ENCODE results near the gene FAM234A. TPM values are rescaled to one million over a fixed set of nuclear protein-coding genes. Genes with fewer than 3 reads are reported as not detected.

The FAM234A gene
- total RNA-seq, 2 experiments from 2014 or later: 10.9 to 26.8 TPM

DNA sequence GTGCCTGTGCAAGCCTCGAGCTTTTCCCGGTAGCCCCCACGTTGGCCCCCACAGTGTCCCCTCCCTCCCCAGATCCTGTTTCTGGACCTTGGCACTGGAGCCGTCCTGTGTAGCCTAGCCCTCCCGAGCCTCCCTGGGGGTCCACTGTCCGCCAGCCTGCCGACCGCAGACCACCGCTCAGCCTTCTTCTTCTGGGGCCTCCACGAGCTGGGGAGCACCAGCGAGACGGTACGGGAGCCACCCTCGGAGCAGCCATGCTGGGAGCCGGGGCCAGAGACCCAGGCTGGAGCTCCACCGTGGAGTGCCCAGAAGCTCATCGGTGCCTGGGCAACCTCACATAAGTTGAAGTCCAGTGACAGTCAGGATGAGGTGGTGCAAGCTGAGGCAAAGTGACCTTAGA is 29.3 kb downstream of the FAM234A start:
- Histone ChIP-seq H2AFZ (ENCODE audit: low read length) (no peak overlapping the region), H3K9me2 (ENCODE audit: insufficient read depth, low read length) (no peaks in the 10 kb centered on the region), H4K20me1 (ENCODE audit: insufficient read depth, low read length) (no peaks in the 10 kb centered on the region), H3K27ac (ENCODE audit: low read depth, low read length, poor library complexity, severe bottlenecking) (no peak overlapping the region), H3K4me3 (ENCODE audit: low read depth, low read length, poor library complexity, severe bottlenecking) (no peak overlapping the region), H3K36me3 (ENCODE audit: insufficient read depth, low read length) (no peaks in the 10 kb centered on the region), H3K4me1 (ENCODE audit: insufficient read depth, low read length, poor library complexity, severe bottlenecking) (no peaks in the 10 kb centered on the region), H3K9me3 (ENCODE audit: low read length) (no peaks in the 10 kb centered on the region), H3K4me2 (ENCODE audit: low read length) (no peak overlapping the region), H3K79me2 (ENCODE audit: insufficient read depth, low read depth, low read length) (no peaks in the 10 kb centered on the region)
- intact Hi-C loops (cut with micrococcal nuclease; ENCODE audit: unreplicated experiment): no loop called here
- ChIA-PET POLR2A (no interaction called here), CTCF (ENCODE audit: unreplicated experiment) (interaction anchor here (0.5 kb wide), 1 partner anchor 29 kb away, joined by 3 read pairs; no protein-coding TSS in a partner anchor)
- BruUV-seq (replicated peaks): no TSS peak
- TF ChIP-seq, protein P1, sequence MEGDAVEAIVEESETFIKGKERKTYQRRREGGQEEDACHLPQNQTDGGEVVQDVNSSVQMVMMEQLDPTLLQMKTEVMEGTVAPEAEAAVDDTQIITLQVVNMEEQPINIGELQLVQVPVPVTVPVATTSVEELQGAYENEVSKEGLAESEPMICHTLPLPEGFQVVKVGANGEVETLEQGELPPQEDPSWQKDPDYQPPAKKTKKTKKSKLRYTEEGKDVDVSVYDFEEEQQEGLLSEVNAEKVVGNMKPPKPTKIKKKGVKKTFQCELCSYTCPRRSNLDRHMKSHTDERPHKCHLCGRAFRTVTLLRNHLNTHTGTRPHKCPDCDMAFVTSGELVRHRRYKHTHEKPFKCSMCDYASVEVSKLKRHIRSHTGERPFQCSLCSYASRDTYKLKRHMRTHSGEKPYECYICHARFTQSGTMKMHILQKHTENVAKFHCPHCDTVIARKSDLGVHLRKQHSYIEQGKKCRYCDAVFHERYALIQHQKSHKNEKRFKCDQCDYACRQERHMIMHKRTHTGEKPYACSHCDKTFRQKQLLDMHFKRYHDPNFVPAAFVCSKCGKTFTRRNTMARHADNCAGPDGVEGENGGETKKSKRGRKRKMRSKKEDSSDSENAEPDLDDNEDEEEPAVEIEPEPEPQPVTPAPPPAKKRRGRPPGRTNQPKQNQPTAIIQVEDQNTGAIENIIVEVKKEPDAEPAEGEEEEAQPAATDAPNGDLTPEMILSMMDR (conservative IDR thresholded peaks at IDR 0.05; ENCODE audit: low read length): no peak
- TF ChIP-seq EZH2phosphoT487 (IDR thresholded peaks at IDR 0.05; ENCODE audit: borderline replicate concordance, low read depth, low read length): no peak
- DNase-seq (ENCODE audit: low spot score): no peak

DNA sequence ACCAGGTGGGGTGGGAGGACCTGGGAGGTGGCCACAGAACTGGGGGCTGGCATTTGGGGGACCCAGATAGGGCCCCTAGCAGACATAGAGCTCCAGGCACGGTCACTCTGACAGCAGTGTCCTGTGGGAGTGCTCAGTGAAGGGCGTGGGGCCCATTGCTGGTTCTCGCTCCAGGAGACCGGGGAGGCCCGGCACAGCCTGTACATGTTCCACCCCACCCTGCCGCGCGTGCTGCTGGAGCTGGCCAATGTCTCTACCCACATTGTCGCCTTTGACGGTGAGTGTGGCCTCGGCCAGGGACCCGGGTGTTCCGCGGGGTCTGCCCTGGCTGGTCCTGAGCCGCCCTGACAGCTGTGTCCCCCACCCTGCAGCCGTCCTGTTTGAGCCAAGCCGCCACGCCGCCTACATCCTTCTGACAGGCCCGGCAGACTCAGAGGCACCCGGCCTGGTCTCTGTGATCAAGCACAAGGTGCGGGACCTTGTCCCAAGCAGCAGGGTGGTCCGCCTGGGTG is 29.9 kb downstream of the FAM234A start:
- no peaks in the 10 kb centered on the region for H3K9me3 ChIP-seq (ENCODE audit: low read length)
- H2AFZ ChIP-seq (ENCODE audit: low read length): no peak overlapping the region
- H4K20me1 ChIP-seq (ENCODE audit: insufficient read depth, low read length): no peaks in the 10 kb centered on the region
- no peaks in the 10 kb centered on the region for H3K36me3 ChIP-seq (ENCODE audit: insufficient read depth, low read length)
- no peaks in the 10 kb centered on the region for H3K79me2 ChIP-seq (ENCODE audit: insufficient read depth, low read depth, low read length)
- H3K4me1 ChIP-seq (ENCODE audit: insufficient read depth, low read length, poor library complexity, severe bottlenecking): no peaks in the 10 kb centered on the region
- H3K27ac ChIP-seq (ENCODE audit: low read depth, low read length, poor library complexity, severe bottlenecking): no peak overlapping the region
- intact Hi-C loops (cut with micrococcal nuclease; ENCODE audit: unreplicated experiment): no loop called here
- CTCF ChIA-PET (ENCODE audit: unreplicated experiment): no interaction called here
- H3K4me3 ChIP-seq (ENCODE audit: low read depth, low read length, poor library complexity, severe bottlenecking): no peak overlapping the region
- no TSS peak for BruUV-seq (replicated peaks)
- DNase-seq (ENCODE audit: low spot score): no peak
- POLR2A ChIA-PET: no interaction called here
- TF ChIP-seq EZH2phosphoT487 (IDR thresholded peaks at IDR 0.05; ENCODE audit: borderline replicate concordance, low read depth, low read length): no peak
- TF ChIP-seq, protein P1 (conservative IDR thresholded peaks at IDR 0.05; ENCODE audit: low read length): no peak
- no peak overlapping the region for H3K4me2 ChIP-seq (ENCODE audit: low read length)
- H3K9me2 ChIP-seq (ENCODE audit: insufficient read depth, low read length): no peaks in the 10 kb centered on the region

DNA sequence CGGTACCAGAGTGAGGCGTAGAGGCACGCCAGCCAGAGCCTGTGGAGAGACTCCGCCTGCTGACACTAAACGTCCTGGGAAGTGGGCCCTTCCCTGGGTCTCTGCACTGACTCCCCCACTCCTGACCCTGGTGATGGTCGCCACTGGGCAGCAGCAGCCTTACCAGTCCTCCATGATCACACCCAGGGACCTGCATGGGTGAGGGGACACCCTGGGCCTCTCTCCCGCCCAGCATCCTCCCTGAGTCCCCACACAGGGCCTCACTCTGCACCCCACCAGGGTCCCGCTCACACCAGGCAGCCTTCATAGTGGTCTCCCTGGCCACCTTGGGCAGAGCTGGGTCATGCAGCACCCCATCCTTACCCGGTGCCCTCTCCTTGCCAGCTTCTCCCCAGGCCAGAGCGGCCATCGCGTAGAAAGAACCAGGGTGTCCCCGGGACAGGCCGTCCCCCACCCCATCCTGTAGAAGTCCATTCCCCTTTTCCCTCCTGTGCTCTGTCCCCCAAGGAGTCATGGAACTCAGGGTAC is 30.4 kb downstream of the FAM234A start:
- BruUV-seq (replicated peaks): no TSS peak
- intact Hi-C loops (cut with micrococcal nuclease; ENCODE audit: unreplicated experiment): no loop called here
- no peaks in the 10 kb centered on the region for H3K79me2 ChIP-seq (ENCODE audit: insufficient read depth, low read depth, low read length)
- H3K36me3 ChIP-seq (ENCODE audit: insufficient read depth, low read length): no peaks in the 10 kb centered on the region
- H3K9me3 ChIP-seq (ENCODE audit: low read length): no peaks in the 10 kb centered on the region
- TF ChIP-seq, protein P1 (conservative IDR thresholded peaks at IDR 0.05; ENCODE audit: low read length): no peak
- no peak for TF ChIP-seq EZH2phosphoT487 (IDR thresholded peaks at IDR 0.05; ENCODE audit: borderline replicate concordance, low read depth, low read length)
- H3K4me1 ChIP-seq (ENCODE audit: insufficient read depth, low read length, poor library complexity, severe bottlenecking): no peaks in the 10 kb centered on the region
- H2AFZ ChIP-seq (ENCODE audit: low read length): no peak overlapping the region
- DNase-seq (ENCODE audit: low spot score): no peak
- H3K9me2 ChIP-seq (ENCODE audit: insufficient read depth, low read length): no peaks in the 10 kb centered on the region
- H3K4me2 ChIP-seq (ENCODE audit: low read length): no peak overlapping the region
- ChIA-PET POLR2A (no interaction called here), CTCF (ENCODE audit: unreplicated experiment) (no interaction called here)
- H3K27ac ChIP-seq (ENCODE audit: low read depth, low read length, poor library complexity, severe bottlenecking): no peak overlapping the region
- H4K20me1 ChIP-seq (ENCODE audit: insufficient read depth, low read length): no peaks in the 10 kb centered on the region
- H3K4me3 ChIP-seq (ENCODE audit: low read depth, low read length, poor library complexity, severe bottlenecking): no peak overlapping the region
